ENCODE data around the gene PACS1.

DNA sequence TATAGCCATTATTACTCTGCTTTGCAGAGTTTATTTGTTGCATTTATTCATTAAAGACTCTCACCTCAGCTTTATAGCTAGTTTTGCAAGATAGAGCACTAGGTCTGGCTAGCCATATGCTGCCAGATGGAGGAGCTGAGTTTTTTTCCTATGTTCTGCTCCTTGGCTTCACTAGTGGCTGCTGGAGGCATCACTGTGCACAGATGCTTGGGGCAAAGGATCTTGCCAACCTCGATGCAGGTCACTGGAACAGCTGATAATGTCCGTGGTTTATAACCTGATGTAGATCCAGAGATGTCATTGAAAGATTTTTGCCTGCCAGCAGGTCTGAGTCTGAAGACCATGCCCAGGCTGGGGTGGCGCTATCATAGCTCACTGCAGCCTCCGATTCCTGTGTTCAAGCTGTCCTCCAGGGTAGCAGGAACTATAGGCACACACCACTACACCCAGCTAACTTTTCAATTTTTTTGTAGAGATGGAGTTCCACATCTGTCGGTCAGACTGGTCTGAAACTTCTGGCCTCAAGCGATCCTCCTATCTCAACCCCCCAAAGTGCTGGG is 63.2 kb downstream of the PACS1 start:
- TF ChIP-seq, protein P1, sequence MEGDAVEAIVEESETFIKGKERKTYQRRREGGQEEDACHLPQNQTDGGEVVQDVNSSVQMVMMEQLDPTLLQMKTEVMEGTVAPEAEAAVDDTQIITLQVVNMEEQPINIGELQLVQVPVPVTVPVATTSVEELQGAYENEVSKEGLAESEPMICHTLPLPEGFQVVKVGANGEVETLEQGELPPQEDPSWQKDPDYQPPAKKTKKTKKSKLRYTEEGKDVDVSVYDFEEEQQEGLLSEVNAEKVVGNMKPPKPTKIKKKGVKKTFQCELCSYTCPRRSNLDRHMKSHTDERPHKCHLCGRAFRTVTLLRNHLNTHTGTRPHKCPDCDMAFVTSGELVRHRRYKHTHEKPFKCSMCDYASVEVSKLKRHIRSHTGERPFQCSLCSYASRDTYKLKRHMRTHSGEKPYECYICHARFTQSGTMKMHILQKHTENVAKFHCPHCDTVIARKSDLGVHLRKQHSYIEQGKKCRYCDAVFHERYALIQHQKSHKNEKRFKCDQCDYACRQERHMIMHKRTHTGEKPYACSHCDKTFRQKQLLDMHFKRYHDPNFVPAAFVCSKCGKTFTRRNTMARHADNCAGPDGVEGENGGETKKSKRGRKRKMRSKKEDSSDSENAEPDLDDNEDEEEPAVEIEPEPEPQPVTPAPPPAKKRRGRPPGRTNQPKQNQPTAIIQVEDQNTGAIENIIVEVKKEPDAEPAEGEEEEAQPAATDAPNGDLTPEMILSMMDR (IDR thresholded peaks at IDR 0.05), result no peak
- TF ChIP-seq POLR2A (IDR thresholded peaks at IDR 0.05), result no peak

Data from right lobe of liver (tissue), 4 donors.